HG02571 (cell line): ENCODE measurements around the gene BACH2.
"Not testable (repeated sequence)": the region's sequence is repeated elsewhere in the genome, so short reads cannot be mapped to it uniquely, and the experiment has no call there.

ENCODE experiments used
- ATAC-seq: cut with Tn5 transposase; IDR thresholded peaks from one replicate; pipeline ENCODE4 v1.9.1; 2021; ENCODE audit warnings: mild to moderate bottlenecking, moderate library complexity; ENCODE audit not compliant: unreplicated experiment

The BACH2 gene

DNA sequence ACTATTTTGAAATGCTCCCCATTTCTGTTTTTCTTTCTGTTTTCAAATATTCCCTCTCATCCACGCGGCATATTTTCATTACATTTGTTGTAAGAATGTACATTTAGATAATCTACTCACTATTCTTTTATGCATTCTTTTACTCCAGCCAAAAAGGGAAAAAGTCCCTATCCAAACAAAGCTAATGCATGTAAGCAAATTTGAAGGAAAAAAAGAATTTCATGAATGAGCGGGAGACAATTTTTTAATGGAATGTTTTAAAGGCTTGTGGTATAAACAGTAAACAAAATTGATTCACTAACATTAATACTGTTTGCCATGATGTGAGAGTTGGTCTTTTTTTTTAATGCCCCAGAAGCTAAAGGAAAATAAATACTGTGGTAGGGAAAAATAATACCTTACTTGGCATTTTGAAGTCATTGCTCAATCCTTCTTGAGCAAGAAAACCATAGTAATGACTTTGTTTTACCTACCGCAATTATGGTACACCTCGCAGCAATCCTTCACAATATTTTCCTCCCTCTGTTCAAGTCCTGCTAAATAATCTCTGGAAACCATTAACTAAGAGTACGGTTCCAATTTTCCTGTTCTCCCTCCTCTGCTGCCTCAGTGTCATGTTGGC, 79.0 kb downstream of the BACH2 start:
- no peak for ATAC-seq

DNA sequence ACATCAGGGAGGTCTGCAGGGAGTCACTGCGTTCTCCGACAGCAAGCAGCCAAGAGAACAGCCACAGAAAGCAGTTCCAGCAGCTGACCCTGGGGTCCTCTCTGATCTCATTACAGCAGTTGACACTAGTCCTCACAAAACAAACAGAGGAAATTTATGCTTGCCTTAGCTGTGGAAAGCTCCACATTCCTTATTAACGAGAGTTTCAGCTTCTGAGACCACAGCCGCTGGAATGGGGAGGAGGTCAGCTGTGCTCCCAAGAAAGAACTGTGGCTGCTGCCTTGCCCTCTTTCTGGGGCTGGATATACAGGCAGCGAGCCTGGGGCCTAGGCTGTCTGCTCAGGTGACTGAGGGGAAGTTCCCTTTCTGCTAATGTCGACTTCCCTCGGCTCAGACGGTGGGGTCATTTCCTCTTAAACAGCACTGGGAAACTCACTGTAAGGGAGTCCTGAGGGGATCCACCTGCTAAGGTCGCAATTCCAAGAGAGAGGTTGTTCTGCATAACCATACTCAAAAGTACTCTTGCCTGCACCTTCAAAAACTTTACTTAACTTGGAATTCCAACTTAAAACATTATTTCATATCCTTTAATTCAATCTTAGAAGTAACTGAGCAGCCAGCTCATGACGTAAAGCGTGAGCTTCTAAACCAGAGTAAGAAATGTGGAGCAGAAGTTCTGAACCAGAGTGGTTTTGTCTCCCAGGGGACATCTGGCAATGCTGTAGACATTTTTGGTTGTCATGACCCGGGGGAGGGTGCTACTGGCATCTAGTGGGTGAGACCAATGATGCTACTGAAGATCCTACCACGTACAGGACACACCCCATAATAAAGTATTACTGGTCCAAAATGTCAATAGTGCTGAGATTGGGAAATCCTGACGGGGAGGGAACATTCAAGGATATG, 80.3 kb downstream of the BACH2 start:
- no peak for ATAC-seq

DNA sequence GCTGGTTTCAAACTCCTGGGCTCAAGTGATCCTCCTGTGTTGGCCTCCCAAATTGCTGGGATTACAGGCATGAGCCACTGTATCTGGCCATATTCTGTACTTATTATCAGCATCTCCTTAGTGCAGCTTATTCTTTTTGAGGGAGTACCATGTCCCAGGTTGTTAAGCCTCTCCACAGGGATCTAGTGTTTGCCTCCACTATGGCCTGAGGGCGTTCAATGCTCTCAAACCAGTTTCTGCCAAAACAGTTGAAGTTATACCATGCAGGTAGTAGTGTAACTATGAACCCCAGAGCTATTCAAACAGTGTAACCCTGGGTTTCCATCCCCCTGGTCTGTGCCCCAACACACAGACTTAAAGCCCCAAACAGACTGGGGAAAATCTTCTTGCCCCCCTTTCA, 81.7 kb downstream of the BACH2 start:
- ATAC-seq, result no peak

DNA sequence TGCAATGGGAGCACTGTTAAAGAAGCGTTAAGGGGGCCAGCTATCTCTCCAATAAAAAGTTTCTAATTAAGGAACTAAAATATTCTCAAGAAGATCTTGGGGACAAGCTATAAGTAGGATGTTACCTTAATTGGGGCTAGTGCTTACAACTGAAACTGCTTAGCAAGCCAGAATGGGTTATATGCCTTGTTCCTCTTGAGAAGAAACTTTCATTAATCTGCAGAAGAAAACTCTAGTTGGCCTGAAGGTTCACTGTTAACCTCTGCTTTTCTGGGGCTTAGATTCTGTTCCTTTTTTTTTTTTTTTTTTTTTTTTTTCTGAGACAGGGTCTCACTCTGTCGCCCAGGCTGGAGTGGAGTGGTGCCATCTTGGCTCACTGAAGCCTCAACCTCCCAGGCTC, 82.2 kb downstream of the BACH2 start:
- ATAC-seq, result no peak

DNA sequence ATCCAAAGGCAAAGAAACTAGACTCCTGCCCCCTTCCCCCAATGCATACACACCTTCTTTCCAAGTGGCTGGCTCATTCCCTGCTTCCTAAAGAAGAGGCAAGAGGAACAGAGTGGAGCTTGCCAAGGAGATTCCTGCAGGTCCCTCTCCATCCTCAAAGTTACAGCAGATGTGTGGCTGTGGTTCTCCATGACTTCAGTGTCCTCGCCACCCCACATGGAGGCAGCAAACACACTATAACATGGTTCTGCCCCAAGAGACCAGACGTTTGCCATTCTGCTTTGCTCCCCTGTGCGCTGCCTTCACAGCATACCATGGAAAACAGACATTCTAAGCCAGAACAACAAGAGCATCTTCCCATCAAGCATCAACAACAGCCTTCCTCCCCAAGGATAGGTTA, 84.4 kb downstream of the BACH2 start:
- no peak for ATAC-seq

DNA sequence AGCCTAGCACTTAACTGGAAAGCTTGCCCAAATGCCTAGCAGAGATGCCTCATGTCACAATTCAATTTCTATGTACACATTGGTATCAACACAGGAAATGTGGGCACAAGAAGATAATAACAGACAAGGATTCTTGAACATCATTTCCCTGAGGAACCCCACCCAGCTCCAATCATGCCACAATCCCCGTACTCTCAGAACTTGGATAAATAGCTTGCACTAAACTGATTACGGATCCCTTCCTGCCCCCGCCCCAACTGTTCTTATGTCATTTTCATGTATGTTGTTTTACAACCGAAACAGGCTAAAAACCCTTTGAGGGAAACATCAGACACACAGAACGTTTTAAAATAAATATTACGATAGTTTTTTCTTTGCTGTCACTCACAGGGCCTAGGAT, 87.1 kb downstream of the BACH2 start:
- ATAC-seq, result no peak

DNA sequence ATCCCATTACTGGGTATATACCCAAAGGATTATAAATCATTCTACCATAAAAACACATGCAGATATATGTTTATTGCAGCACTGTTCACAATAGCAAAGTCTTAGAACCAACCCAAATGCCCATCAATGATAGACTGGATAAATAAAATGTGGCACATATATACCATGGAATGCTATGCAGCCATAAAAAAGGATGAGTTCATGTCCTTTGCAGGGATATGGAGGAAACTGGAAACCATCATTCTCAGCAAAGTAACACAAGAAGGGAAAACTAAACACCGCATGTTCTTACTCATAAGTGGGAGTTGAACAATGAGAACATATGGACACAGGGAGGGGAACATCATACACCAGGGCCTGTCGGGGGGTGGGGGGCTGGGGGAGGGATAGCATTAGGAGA, 88.0 kb downstream of the BACH2 start:
- not testable (repeated sequence) for ATAC-seq

DNA sequence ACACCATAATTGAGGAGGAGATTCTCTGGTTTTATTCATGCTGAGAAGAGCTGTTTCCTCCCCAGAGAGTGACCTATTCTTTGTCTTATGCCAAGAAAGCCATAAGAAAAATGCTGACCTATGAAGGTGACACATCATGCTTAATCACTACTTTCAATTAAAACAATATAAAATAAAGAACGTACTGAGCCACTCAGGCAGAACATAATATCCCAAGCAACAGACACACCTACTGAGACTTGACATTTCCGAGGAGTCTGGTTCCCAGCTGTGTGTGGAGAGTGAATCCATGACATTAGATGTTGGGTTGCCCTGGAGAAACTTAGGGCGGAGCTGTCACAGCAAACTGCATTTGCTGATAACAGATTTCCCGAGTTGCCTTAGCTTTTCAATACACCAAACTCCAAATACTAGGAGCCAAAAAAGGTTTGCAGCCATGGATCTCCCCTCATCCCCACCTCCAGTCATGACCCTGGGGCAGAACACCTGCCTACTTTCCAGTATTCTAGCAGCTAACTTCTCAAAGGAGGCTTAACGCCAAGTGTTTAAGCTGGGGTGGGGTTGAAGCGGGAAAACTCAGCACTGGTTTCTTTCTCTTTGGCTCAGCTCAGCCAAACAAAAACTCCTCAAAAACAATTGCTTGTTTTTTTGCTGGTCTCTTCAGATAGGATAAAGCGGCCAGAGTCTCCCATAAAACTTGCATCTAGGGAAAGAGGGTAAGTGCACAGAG, 92.2 kb downstream of the BACH2 start:
- no peak for ATAC-seq

DNA sequence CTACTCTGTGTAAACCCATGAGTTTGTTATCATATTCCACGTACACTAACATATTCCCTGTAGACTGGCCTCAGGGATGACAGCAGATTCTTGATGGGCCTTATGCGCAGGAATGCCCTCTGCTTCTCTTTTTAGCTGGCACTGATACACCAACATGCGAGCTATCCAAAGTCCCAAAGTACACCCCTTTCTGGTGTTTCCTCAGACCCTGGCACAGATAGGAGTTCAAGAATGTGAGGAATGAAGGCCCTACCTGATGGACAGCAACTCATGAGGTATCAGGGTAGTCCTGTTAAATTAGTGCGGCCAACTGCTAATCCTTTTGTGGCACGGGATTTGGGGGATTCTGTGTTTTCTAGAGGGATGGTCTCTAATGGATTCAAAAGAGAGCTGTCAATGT, 93.0 kb downstream of the BACH2 start:
- ATAC-seq, result no peak

DNA sequence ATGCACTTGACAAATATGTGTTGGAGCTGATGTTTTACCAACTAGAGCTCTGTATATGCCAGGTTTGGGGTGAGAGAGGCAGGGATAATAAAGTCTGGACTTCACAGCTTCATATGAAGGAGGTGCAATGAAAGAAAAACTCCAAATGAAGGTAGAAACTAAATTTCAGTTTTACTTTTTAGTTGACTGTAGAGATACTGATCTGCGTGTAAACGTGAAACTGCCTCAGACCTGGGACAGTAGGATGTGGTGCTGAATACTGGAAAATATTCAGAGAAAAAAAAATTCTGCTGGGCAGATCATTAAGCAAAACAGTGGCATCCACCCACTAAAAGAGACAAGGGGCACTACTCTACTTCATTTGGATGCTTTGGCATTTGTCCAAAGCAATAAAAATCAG, 94.5 kb downstream of the BACH2 start:
- no peak for ATAC-seq

DNA sequence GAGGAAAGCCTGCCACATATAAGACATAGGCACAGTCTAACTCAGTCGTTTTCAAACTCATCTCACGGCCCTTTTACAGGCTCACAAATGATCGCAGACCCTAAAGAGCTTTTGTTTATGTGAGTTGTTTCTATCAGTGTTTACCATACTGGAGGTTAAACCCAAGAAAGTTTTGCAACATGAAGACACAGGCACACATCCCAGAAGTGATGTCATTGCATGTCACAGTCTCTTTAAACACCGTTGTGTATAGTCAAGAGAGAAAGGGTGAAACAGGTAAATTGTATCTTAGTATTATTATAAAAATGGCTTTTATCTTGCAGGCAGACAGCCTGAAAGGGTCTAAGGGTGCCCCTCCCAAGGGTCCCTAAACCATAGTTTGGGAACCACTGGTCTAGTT, 96.7 kb downstream of the BACH2 start:
- no peak for ATAC-seq

DNA sequence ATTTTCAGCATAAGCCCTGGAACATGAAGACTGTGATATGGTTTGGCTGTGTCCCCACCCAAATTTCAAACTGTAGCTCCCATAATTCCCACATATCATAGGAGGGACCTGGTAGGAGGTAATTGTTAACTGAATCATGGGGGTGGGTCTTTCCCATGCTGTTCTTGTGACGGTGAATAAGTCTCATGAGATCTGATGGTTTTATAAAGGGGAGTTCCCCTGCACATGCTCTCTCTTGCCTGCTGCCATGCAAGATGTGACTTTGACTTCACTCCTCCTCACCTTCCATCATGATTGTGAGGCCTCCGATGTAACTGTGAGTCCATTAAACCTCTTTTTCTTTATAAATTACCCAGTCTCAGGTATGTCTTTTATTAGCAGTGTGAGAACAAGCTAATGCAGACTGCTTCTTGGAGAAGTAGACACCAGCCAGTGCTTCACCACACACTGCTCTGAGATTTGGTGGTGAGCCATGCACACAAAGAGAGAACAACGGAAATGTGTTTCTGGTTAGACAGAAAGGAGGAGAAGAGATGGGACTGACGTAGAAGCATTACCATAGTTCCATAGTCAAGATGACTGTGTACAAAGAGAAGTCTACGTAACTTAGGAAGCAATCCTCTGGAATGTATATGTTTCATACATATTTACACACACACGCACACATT, 97.8 kb downstream of the BACH2 start:
- no peak for ATAC-seq

DNA sequence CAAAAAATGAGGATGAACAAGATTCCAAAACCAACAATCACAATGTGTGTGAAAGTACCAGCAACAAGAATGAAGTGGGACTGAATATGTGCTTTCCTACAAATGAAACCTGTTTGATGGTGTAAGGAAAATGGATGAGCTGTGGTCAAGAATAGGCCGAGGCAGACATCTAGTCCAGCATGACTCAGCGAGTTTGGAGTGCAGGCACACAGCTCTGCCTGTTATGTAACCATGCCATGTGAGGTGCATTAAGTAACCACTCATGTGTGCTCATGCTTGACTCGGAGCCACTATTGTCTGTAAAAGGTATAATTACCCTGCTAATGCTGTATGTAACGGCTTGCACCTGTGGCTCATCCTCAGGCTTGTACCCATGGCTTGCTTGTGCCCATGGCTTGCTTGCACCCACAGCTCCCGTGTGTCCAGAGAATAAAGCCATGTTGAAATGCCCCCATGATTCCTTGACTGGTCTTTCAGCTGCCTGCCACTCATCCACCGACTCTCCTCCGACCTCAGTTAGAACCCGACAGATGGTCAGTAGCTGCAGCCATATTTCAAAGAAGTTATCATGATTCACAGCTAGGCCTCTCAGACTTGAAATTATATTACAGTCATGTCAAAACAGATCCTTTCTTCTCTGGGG, 98.7 kb downstream of the BACH2 start:
- no peak for ATAC-seq

DNA sequence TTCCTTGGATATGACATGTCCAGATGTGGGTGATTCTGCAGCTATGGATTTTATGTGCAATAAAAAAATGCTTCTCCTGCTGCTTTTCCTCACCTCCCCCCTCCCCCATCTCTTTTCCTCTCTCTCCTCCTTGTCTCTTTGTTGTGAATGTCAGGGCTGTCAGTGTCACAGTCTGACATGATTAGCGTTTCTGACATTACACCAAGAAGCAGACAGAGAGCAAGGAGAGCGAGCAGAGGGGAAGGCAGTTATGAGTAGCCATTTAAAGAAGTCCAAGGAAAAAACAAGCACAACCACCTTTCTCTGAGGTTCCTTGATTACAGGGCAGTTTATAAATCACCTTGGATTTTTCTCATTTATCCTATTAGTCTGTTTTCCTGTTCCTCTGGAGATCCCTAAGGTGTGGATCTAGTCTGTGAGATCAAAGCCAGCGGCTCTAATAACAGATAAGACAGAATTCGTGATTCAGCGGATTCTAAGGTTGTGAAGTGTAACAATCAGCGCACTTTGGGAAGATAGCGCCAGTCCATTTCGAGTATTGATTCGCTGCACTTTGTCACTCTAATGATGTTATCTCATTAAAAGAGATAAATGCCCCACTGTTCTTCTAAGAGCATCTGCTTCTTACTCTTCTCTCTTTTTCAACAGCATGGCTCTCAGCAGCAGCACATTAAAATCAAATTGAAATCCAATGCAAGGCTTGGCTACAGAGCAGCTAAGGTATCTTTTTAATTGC, 101.4 kb downstream of the BACH2 start:
- no peak for ATAC-seq

DNA sequence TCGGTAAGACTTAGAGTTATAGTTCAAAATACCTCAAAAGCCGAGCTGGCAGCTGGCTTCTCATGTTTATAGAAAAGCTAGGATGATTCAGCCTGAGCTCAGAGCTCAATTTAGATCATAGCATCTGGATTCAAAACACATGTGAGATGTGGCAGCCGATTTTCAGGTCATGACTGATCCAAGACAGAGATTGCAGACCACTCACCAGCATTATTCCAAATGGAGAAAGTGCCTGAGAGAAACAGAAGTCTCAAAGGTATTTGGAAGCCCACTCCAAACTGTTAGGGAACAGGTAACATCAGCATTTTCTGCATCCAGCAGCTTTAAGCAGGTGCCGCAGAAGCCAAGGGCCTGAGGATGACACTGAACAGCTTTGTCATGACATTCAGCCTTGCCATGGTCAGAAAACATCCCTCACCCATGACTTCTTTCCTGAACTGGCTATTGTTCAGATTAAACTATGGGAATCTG, 102.2 kb downstream of the BACH2 start:
- no peak for ATAC-seq

DNA sequence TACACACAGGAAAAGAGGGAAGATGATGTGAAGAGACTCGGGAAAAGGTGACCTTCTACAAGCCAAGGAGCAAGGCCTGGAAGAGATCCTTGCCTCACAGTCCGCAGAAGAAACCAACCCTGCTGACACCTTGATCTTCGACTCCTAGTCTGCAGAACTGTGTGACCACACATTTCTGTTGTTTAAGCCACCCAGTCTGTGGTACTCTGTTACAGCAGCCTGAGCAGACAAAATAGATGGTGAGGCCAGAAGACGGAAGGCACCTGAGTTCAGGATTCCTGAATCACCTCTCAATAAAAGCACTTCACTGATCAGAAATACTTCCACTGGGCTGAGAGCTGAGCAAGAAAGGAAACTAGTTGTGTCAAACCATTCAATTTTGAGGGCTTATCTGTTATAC, 103.3 kb downstream of the BACH2 start:
- no peak for ATAC-seq

DNA sequence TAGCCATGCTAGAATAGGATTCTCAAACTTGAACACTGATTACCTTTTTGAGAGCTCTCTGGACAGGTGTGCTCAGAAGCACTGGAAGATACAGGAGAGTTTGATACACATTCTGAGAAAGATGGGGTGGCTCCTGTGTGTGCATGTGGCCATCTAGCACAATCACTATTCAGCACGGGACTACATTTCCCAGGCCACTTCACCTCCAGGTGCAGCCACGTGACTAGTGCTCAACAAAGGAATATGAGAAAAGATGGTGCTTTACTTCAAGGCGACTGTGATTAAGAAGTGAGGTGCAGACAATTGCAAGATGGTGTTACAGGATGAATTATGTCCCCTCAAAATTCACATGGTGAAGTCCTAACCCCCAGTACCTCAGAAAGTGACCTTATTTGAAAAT, 103.8 kb downstream of the BACH2 start:
- ATAC-seq, result no peak

DNA sequence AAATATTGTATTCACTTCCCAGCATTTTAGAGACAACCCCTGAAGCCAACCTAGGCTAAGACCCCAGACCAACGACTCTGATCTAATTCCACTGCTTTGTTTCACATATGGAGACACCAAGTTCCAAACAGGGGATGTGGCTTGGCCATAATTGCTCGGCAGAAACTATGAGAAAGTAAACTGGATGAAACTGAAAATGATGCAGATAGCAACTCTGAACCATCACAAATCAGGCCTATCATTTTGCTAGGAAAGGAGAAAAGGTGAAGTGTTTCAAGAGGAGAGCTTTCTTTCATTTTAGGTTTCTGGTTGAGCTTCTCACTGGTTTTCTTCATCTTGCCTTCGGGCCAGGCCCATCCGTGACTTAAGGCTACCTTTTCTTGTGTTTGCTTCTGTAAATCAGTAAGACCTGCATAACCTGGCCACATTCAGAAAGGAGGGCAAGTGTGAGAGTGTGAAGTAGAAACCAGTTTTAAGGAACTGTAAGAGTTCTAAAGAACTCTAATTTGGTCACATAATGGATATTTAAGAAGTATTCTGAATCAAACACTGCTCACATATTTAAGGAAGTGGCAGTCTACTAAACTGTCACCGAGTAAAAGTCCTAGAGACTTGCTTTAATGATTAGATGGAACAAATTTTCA, 105.8 kb downstream of the BACH2 start:
- ATAC-seq, result no peak

DNA sequence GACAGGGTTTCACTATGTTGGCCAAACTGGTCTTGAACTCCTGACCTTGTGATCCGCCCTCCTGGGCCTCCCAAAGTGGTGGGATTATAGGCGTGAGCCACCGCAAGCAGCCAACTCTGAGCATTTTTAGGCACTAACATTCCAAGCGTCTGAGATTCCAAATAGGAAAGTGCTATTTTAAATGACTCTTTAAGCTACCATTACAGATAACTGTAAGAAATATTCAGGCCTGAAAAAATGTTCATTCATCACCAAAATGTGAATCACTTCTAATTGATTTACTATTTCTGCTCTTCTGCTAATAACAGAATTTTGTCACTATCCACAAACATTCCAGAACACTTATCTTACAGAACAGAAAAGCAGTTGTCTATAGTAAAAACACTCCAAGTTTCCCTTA, 106.5 kb downstream of the BACH2 start:
- no peak for ATAC-seq
